OCI-LY1 (cell line): Measurements from ENCODE around the gene MAN2B1.
"Not testable (repeated sequence)": the region's sequence is repeated elsewhere in the genome, so short reads cannot be mapped to it uniquely, and the experiment has no call there.

Source experiments
- H2AFZ ChIP-seq: fragments of 200-600 bp; sonication (generic), shearing (Covaris generic); 2 replicates; pipeline ENCODE4 v1.6.0; 2014; ENCODE audit warnings: antibody characterized with exemption, mild to moderate bottlenecking, low read length
- H3F3A ChIP-seq: fragments of 200-600 bp; sonication (generic), shearing (Covaris generic); 2 replicates; pipeline ENCODE4 v1.6.0; 2014; ENCODE audit warnings: mild to moderate bottlenecking, antibody characterized with exemption, low read length, moderate library complexity; ENCODE audit not compliant: insufficient read depth
- H3K27ac ChIP-seq: fragments of 200-600 bp; sonication (generic); 2 replicates; pipeline ENCODE4 v1.5.1; 2014; ENCODE audit warnings: low read length, mixed run types, mild to moderate bottlenecking, low read depth; ENCODE audit not compliant: poor library complexity, severe bottlenecking
- H3K27me3 ChIP-seq: fragments of 200-600 bp; sonication (generic); 2 replicates; pipeline ENCODE4 v1.6.0; 2014; ENCODE audit warnings: antibody characterized with exemption, mild to moderate bottlenecking, low read length, moderate library complexity; ENCODE audit not compliant: insufficient read depth
- H3K36me3 ChIP-seq: fragments of 200-600 bp; sonication (generic); 2 replicates; pipeline ENCODE4 v1.6.1; 2014; ENCODE audit warnings: mild to moderate bottlenecking, antibody characterized with exemption, low read length, moderate library complexity, mixed read lengths; ENCODE audit not compliant: insufficient read depth
- H3K4me1 ChIP-seq: fragments of 200-600 bp; sonication (generic); 2 replicates; pipeline ENCODE4 v1.5.1; 2014; ENCODE audit warnings: mild to moderate bottlenecking, low read length, moderate library complexity; ENCODE audit not compliant: insufficient read depth, severe bottlenecking
- H3K4me2 ChIP-seq: fragments of 200-600 bp; sonication (generic), shearing (Covaris generic); 2 replicates; pipeline ENCODE4 v1.6.1; 2014; ENCODE audit warnings: low read length
- H3K4me3 ChIP-seq: fragments of 200-600 bp; sonication (generic); 2 replicates; pipeline ENCODE4 v1.5.1; 2014; ENCODE audit warnings: low read length, low read depth, mild to moderate bottlenecking, mixed read lengths; ENCODE audit not compliant: poor library complexity, severe bottlenecking
- H3K79me2 ChIP-seq: fragments of 200-600 bp; shearing (Covaris generic); 2 replicates; pipeline ENCODE4 v1.6.1; 2016; ENCODE audit warnings: mixed run types, low read length, mixed read lengths; ENCODE audit not compliant: insufficient read depth
- H3K9ac ChIP-seq: fragments of 200-600 bp; sonication (generic), shearing (Covaris generic); 2 replicates; pipeline ENCODE4 v1.6.1; 2014; ENCODE audit warnings: mild to moderate bottlenecking, low read length, mixed read lengths
- H3K9me2 ChIP-seq: fragments of 200-600 bp; sonication (generic), shearing (Covaris generic); 2 replicates; pipeline ENCODE4 v1.6.1; 2014; ENCODE audit warnings: low read depth, mild to moderate bottlenecking, low read length, mixed read lengths
- H3K9me3 ChIP-seq: fragments of 200-600 bp; shearing (Covaris generic); 2 replicates; pipeline ENCODE4 v1.6.1; 2014; ENCODE audit warnings: low read length, mixed read lengths
- H4K20me1 ChIP-seq: fragments of 200-600 bp; sonication (generic), shearing (Covaris generic); 2 replicates; pipeline ENCODE4 v1.6.0; 2016; ENCODE audit warnings: mild to moderate bottlenecking, low read length; ENCODE audit not compliant: insufficient read depth
- EZH2 ChIP-seq: fragments of 200-600 bp; sonication (generic), shearing (Covaris generic); IDR thresholded peaks from 2 replicates; pipeline ENCODE4 v1.8.0; 2017; ENCODE audit warnings: borderline replicate concordance, mixed run types, mild to moderate bottlenecking, antibody characterized with exemption, low read length, moderate library complexity, mixed read lengths
- TF ChIP-seq, protein P1 (sequence below): fragments of 200-600 bp; sonication (generic), shearing (Covaris generic); IDR thresholded peaks from 2 replicates; pipeline ENCODE4 v1.5.1; 2017; ENCODE audit warnings: mild to moderate bottlenecking, antibody characterized with exemption, low read length, moderate library complexity, mixed read lengths

MAN2B1 gene

DNA sequence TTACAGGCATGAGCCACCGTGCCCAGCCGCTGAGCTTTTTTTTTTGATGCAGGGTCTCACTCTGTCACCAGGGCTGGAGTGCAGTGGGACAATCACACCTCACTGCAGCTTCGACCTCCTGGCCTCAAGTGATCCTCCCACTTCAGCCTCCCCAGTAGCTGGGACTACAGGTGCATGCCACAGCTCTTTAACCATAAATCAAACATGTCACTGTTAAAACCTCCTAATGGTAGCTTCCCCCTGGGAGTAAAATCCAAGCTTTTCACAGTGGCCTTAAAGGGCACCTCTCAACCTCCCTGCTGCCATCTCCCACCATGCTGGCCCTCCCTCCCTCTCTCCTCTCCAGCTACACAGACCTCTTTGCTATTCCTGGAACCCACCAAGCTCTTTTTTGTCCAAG is 19.3 kb upstream of the MAN2B1 start:
- no peaks in the 10 kb centered on the region for H3K36me3 ChIP-seq
- no peak overlapping the region for H3K27ac ChIP-seq
- no peak overlapping the region for H3K4me3 ChIP-seq
- H3F3A ChIP-seq, result no peaks in the 10 kb centered on the region
- no peaks in the 10 kb centered on the region for H3K9me3 ChIP-seq
- H3K27me3 ChIP-seq, result no peaks in the 10 kb centered on the region
- H4K20me1 ChIP-seq, result no peaks in the 10 kb centered on the region
- no peak for TF ChIP-seq EZH2
- TF ChIP-seq, protein P1, sequence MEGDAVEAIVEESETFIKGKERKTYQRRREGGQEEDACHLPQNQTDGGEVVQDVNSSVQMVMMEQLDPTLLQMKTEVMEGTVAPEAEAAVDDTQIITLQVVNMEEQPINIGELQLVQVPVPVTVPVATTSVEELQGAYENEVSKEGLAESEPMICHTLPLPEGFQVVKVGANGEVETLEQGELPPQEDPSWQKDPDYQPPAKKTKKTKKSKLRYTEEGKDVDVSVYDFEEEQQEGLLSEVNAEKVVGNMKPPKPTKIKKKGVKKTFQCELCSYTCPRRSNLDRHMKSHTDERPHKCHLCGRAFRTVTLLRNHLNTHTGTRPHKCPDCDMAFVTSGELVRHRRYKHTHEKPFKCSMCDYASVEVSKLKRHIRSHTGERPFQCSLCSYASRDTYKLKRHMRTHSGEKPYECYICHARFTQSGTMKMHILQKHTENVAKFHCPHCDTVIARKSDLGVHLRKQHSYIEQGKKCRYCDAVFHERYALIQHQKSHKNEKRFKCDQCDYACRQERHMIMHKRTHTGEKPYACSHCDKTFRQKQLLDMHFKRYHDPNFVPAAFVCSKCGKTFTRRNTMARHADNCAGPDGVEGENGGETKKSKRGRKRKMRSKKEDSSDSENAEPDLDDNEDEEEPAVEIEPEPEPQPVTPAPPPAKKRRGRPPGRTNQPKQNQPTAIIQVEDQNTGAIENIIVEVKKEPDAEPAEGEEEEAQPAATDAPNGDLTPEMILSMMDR, result no peak
- H3K4me2 ChIP-seq, result no peak overlapping the region
- no peaks in the 10 kb centered on the region for H3K9me2 ChIP-seq
- no peak overlapping the region for H2AFZ ChIP-seq
- no peaks in the 10 kb centered on the region for H3K79me2 ChIP-seq
- no peaks in the 10 kb centered on the region for H3K4me1 ChIP-seq
- H3K9ac ChIP-seq, result no peak overlapping the region

DNA sequence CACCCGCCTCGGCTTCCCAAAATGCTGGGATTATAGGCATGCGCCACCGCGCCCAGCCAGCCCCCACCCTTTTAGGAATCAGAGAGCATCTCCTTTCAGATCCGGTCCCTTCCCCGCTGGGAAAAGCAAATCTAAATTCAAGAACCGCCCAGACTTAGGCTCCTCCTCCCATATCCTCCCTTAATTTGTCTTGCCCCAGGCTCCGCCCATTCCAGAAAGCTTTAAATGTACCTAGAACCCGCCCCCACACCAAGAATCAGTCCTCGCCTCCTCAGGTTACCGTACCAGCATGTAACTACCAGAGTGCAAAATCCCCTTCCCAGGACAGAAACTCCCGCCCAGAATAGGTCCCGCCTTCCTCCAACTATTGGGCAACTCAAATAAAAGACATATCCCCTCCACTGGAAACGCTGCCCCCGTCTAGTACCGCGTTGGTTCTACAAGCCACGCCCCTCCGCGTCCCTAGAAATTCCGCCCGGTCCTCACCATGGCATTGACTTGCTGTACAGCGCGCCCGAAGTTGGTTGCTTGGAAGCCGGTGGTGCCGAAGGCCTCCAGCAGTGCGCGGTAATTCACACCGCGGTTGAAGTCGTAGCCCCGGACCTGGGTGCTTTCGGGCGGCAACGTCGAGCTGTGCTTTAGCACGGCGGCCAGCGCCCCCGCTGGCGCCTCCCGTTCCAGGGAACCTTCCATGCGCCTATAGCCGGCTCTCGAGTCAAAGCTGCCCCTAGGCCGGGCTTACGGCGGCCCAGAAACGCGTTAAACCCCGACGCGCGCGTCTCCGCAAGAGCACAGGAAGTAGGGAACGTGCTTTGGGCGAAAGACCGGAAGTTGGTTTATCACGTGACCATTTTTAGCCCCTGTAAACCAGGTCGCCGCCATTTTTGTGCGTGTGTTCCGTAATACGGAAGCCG is 14.8 kb upstream of the MAN2B1 start, which contains the start of gene DHPS:
TSS of gene DHPS (minus strand) at position 807 of the 914 bp plus-strand sequence. CDS start at position 693, 114 bp downstream.
- no peak within 1 kb of the TSS; the same call in 1 of the 2 replicates for H2AFZ ChIP-seq
- H3K4me3 ChIP-seq, result peak within 1 kb of the TSS; percentile 79
- H3K79me2 ChIP-seq, result 0 out of 2 replicates have a peak, but pooled peaks cover 4% of the 10 kb centered on the region

DNA sequence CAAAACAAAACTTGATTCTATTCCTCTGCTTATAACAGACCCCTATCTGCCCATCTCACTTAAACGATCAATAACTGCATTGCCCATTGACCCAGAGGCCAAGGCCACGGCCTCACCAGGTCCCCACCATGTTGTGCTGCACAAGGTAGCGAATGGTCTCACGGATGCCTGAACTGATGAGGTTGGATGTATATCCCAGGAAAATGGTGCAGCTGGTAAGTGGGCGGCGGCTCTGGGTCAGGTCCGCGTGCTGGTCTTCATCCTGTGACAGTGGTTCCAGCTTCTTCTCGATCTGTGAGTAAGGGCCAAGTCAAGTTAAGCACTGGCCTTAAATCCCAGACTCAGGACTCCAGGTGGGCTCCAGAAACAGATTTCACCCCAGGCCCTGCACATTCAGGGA is 13.5 kb upstream of the MAN2B1 start:
- Histone ChIP-seq H3K27ac (no peak overlapping the region), H3K79me2 (0 out of 2 replicates have a peak, but pooled peaks cover 4% of the 10 kb centered on the region), H3K9me3 (no peaks in the 10 kb centered on the region), H3F3A (no peaks in the 10 kb centered on the region), H3K4me2 (peak overlapping the region; percentile 28; the same call in 1 of the 2 replicates), H3K36me3 (peaks cover 46% of the 10 kb centered on the region), H3K27me3 (no peaks in the 10 kb centered on the region), H3K9me2 (no peaks in the 10 kb centered on the region), H3K9ac (no peak overlapping the region), H3K4me1 (no peaks in the 10 kb centered on the region), H2AFZ (no peak overlapping the region), H4K20me1 (no peaks in the 10 kb centered on the region), H3K4me3 (no peak overlapping the region)
- TF ChIP-seq, protein P1, result no peak
- TF ChIP-seq EZH2, result no peak

More for the DNA sequence above, 14.8 kb upstream of the MAN2B1 start, which contains the start of gene DHPS:
- Histone ChIP-seq H3K4me2 (peak within 1 kb of the TSS; percentile 74), H3K9ac (peak within 1 kb of the TSS; percentile 96), H3K36me3 (peaks cover 34% of the 10 kb centered on the region), H3F3A (no peaks in the 10 kb centered on the region), H3K27ac (peak within 1 kb of the TSS; percentile 95), H3K9me2 (no peaks in the 10 kb centered on the region), H3K4me1 (no peaks in the 10 kb centered on the region), H3K9me3 (no peaks in the 10 kb centered on the region), H4K20me1 (no peaks in the 10 kb centered on the region), H3K27me3 (no peaks in the 10 kb centered on the region)
- TF ChIP-seq, protein P1, result no peak
- no peak for TF ChIP-seq EZH2

DNA sequence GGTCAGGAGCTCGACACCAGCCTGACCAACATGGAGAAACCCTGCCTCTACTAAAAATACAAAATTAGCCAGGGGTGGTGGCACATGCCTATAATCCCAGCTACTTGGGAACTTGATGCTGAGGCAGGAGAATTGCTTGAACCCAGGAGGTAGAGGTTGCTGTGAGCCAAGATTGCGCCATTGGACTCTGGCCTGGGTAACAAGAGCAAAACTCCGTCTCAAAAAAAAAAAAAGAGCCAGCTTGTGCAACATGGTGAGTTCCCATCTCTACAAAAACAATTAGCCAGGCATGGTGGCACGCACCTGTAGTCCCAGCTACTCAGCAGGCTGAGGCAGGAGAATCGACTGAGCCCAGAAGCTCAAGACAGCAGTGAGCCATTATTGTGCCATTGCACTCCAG is 11.5 kb upstream of the MAN2B1 start:
- not testable (repeated sequence) for H3K9me3 ChIP-seq, H4K20me1 ChIP-seq, H3F3A ChIP-seq, H3K4me1 ChIP-seq, H3K79me2 ChIP-seq, H2AFZ ChIP-seq, H3K4me2 ChIP-seq, H3K27ac ChIP-seq, H3K9ac ChIP-seq, H3K27me3 ChIP-seq, H3K4me3 ChIP-seq, H3K9me2 ChIP-seq
- H3K36me3 ChIP-seq, result peaks cover 58% of the 10 kb centered on the region
